Measurements from ENCODE around the gene HNF4A. TPM values are rescaled to one million over a fixed set of nuclear protein-coding genes. Genes with fewer than 3 reads are reported as not detected.

HNF4A gene
- total RNA-seq = not detected

DNA sequence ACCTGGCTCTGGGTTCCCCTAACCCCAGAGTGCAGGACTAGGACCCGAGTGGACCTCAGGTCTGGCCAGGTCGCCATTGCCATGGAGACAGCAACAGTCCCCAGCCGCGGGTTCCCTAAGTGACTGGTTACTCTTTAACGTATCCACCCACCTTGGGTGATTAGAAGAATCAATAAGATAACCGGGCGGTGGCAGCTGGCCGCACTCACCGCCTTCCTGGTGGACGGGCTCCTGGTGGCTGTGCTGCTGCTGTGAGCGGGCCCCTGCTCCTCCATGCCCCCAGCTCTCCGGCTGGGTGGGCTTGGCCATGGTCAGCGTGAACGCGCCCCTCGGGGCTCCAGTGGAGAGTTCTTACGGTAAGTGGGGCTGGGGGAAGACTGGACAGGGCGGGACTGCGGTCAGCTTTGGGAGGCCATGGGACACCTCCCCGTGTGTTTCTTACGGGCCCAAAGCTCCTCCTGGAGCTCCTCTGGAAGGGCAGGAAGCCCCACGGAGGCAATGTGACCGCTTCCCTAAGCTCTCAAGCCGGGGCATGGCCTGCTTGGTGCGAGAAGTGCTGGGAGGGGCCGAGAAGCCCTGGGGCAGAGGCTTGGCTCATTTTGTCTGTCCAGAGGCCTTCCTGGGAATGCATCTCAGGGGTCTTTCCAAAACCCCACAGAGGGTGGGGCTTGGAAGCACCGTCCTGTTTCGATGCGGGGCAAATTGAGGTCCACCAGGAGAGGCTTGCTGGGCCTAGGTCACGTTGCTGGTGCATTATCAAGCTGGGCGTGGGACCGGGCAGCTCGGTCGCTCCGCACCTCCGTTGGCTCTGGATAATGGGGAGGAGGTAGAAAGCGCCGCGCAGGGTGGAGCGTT is at the start of gene HNF4A:
Gene HNF4A (plus strand): TSS at position 202 of the 855 bp plus-strand sequence. CDS start 106 bp downstream, at position 308.
- TF ChIP-seq POLR2A (IDR thresholded peaks at IDR 0.05) (no peak), POLR2AphosphoS5 (IDR thresholded peaks at IDR 0.05) (no peak), EP300 (IDR thresholded peaks at IDR 0.05) (no peak)
- TF ChIP-seq, protein P1, sequence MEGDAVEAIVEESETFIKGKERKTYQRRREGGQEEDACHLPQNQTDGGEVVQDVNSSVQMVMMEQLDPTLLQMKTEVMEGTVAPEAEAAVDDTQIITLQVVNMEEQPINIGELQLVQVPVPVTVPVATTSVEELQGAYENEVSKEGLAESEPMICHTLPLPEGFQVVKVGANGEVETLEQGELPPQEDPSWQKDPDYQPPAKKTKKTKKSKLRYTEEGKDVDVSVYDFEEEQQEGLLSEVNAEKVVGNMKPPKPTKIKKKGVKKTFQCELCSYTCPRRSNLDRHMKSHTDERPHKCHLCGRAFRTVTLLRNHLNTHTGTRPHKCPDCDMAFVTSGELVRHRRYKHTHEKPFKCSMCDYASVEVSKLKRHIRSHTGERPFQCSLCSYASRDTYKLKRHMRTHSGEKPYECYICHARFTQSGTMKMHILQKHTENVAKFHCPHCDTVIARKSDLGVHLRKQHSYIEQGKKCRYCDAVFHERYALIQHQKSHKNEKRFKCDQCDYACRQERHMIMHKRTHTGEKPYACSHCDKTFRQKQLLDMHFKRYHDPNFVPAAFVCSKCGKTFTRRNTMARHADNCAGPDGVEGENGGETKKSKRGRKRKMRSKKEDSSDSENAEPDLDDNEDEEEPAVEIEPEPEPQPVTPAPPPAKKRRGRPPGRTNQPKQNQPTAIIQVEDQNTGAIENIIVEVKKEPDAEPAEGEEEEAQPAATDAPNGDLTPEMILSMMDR (IDR thresholded peaks at IDR 0.05) = no peak
- WGBS = 88% methylated on average over 31 of the region's 40 CpGs
- Histone ChIP-seq H3K9me3 (no peaks in the 10 kb centered on the region), H3K4me3 (no peak within 1 kb of the TSS), H3K36me3 (no peaks in the 10 kb centered on the region), H3K4me1 (no peaks in the 10 kb centered on the region), H3K27me3 (peaks cover 19% of the 10 kb centered on the region), H3K27ac (no peak within 1 kb of the TSS)
- no peak for DNase-seq (ENCODE audit: low spot score in 2 of 2)

DNA sequence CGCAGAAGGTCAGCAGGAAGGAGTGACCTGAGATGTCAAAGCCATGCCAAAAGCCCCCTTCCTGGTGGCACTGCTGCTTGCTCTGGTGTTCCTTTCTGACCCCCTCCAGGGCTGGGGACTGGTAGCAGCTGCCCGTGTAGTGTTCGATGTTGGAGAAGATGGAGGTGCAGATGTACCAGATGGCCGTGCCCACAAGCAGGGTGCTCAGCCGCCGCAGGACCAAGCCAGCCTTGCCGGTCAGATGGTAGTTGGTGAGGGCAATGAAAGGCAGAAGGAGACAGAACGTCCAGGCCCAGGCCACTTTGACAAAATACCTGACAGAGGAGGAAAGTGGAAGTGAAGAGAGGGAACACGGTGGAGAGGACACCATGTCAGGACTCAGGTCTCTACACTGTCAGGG is 48.6 kb upstream of the HNF4A start:
- Histone ChIP-seq H3K4me1 (peaks cover 20% of the 10 kb centered on the region), H3K36me3 (peaks cover 7% of the 10 kb centered on the region), H3K27ac (no peak overlapping the region), H3K4me3 (no peak overlapping the region), H3K27me3 (no peaks in the 10 kb centered on the region), H3K9me3 (no peaks in the 10 kb centered on the region)
- TF ChIP-seq POLR2AphosphoS5 (IDR thresholded peaks at IDR 0.05) (no peak), POLR2A (IDR thresholded peaks at IDR 0.05) (no peak), EP300 (IDR thresholded peaks at IDR 0.05) (no peak)
- TF ChIP-seq, protein P1 (IDR thresholded peaks at IDR 0.05) = no peak
- no peak for DNase-seq (ENCODE audit: low spot score in 2 of 2)
- 90% methylated on average over 9 of the region's 9 CpGs for WGBS

DNA sequence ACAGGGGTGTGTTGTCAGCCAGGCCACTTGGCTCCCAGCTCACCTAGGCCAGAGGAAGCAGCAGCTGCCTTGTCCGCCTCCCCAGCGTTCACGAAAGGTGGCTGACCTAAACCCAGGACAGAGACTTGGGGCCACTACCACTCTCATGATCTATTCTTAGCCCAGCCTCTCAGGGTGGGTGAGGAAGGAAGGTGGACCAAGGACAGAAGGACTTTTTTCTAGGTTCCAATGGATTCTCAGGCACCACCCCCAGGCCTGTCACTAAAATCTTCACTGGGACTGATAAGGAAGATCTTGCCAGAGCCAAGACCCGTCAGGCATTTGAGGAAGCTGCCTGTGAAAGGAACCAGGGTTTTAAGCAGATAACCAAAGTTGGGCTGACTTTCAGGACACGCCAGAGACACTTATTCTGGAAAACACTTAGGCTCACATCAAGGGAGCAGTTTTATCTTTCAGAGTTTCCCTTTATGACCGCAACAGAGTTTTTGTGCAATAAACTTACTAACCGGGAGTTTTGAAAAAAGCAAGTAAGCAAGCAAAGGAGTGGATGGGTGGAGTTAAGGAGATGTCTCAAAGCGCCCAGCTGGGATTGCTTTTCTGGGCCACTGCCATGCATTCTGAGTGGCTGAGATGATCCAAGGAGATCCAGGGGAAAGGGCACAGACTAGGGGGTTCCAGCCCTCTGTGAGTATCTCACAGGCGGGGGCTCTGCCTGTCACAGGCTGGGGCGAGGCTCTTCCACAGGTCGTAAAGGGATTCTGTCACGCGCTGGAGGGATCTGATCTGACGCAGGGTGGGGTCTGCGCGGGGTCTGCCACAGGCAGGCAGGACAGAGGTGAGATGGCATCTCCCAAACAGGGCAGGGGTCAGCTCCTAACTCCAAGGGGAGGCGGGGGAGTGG is 45.5 kb upstream of the HNF4A start:
- WGBS = 30% methylated on average over 9 of the region's 17 CpGs
- H3K36me3 ChIP-seq = peaks cover 7% of the 10 kb centered on the region
- H3K4me1 ChIP-seq = peaks cover 20% of the 10 kb centered on the region
- TF ChIP-seq POLR2A (IDR thresholded peaks at IDR 0.05) (no peak), POLR2AphosphoS5 (IDR thresholded peaks at IDR 0.05) (no peak), EP300 (IDR thresholded peaks at IDR 0.05) (no peak)
- TF ChIP-seq, protein P1 (IDR thresholded peaks at IDR 0.05) = no peak
- peak overlapping the region; percentile 67 for H3K27ac ChIP-seq
- no peaks in the 10 kb centered on the region for H3K9me3 ChIP-seq
- H3K27me3 ChIP-seq = no peaks in the 10 kb centered on the region
- H3K4me3 ChIP-seq = peak overlapping the region; percentile 87
- DNase-seq (ENCODE audit: low spot score in 2 of 2) = peak; percentile 69 to 72

DNA sequence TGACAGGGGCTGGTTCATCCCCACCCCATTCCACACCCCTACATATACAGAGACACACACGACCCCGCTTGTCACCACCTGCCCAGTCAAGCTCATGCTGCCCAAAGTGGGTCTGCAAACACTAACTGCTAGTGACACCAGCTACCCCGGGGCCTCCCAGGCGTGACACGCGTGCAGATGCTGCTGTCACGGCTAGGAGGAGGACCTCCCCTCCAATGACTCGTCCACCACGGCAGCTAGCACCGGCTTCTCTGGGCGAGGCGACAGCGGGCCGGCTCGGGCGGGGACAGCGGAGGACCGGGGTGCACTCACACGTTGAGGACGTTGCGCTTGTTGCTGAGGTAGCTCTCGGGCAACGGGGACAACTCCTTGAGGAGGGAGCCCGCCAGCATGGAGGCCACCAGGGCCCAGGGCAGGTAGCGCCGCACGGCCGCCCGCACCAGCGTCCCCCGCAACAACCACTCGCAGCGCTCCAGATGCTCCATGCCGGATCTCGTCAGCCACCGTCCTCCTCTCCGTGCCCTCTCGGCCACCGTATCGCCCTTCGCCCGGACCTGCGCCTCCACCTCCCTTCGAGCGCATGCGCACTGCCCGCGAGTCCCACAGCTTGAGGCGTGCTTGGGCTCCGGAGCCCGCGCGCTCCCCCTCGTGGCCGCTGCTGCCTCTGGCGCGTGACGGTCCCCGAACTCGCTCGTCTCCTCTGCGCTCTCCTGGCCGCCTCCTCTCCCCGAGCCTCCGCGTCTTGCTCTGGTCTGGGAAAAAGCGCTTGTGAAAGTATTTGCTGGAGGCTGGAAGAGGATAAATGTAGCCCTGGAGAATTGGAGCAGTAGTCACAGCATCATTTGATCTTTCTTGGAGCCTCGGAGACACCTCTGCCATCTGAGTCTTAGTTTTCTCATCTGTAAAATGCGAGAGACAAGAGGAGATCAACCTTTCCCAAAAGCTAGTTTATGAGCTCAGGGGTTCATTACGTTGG is 44.5 kb upstream of the HNF4A start, which contains the start of gene FITM2:
Gene FITM2 (minus strand): TSS at position 539 of the 976 bp plus-strand sequence. CDS start 54 bp downstream, at position 485.
- H3K36me3 ChIP-seq = peaks cover 6% of the 10 kb centered on the region
- peak; percentile 99 for DNase-seq (ENCODE audit: low spot score in 2 of 2)
- H3K27me3 ChIP-seq = no peaks in the 10 kb centered on the region
- H3K4me3 ChIP-seq = peak within 1 kb of the TSS; percentile 87
- H3K4me1 ChIP-seq = peaks cover 20% of the 10 kb centered on the region
- H3K9me3 ChIP-seq = no peaks in the 10 kb centered on the region
- peak in 2 of 3 donors; percentile 43 to 98 for TF ChIP-seq POLR2AphosphoS5 (IDR thresholded peaks at IDR 0.05)
- no peak for TF ChIP-seq EP300 (IDR thresholded peaks at IDR 0.05)
- TF ChIP-seq, protein P1 (IDR thresholded peaks at IDR 0.05) = peak; percentile 89 to 97
- WGBS = 2% methylated on average over 58 of the region's 70 CpGs
- H3K27ac ChIP-seq = peak within 1 kb of the TSS; percentile 67
